ENCODE data around the gene FRMD4A.

- TF ChIP-seq EZH2 (IDR thresholded peaks at IDR 0.05; ENCODE audit: insufficient read depth, poor library complexity, severe bottlenecking) (no peak), EZH2phosphoT487 (IDR thresholded peaks at IDR 0.05; ENCODE audit: insufficient read depth, low read depth) (no peak)
Observed at GRCh38 chr10:13984647-13985155, 346.0 kb downstream of the FRMD4A start.
